SIG-M5 (cell line): ENCODE measurements around the gene FRMPD1.
"Not testable (repeated sequence)": the region's sequence is repeated elsewhere in the genome, so short reads cannot be mapped to it uniquely, and the experiment has no call there.

Experiments used
- DNase-seq: peaks from one replicate; lab custom pipeline; 2025; lab: John Stamatoyannopoulos, UW

The FRMPD1 gene

DNA sequence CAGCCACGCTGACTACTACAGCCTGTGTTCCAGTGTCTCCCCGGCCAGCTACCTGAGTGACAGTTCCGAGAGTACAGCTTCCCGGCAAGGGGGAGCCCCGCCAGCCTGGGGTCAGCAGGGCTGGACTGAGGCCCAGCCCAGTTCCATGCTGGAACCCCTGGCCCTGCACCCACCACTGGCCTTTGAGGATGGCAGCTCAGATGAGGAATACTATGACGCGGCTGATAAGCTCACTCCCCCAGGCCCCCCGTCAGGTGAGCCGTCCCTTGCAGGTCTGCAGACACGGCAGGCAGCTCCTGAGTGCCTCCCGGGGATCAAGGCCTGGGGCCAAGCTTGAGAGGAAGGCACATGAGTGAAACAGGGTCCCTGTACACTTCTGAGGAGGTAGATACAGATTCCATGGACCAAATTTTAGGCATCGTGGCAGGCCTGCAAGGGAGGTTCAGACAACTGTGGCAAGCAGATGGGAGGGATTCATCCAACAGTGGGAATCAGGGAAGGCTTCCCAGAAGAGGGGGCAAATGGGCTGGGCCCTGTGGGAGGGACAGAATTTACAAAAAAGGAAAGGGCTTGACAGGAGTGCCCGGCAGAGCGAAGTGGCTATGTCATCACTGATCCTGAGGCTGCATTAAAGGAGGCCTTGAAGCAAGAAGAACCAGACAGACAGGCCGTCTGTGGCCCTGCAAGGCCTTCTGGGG is 90.0 kb downstream of the FRMPD1 start:
- no peak for DNase-seq

DNA sequence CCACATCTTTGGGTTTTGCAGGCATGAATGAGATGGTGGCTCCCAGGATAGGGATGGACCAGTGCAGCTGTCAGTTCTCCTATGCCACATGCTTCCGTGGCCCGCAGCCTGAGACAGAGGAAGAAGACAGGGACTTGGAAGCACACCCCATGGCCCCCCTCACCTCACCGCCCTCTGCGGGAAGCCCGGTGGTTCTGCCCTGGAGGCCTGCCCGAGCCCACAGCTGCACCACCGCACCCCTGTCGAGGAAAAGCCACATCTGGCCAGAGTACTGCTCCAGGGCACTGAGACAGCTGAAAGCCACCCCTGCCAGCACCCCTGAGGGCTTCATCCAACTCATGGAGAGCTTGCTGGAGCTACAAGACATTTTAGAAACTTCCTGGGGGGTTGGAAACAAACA is 95.2 kb downstream of the FRMPD1 start:
- DNase-seq: no peak

DNA sequence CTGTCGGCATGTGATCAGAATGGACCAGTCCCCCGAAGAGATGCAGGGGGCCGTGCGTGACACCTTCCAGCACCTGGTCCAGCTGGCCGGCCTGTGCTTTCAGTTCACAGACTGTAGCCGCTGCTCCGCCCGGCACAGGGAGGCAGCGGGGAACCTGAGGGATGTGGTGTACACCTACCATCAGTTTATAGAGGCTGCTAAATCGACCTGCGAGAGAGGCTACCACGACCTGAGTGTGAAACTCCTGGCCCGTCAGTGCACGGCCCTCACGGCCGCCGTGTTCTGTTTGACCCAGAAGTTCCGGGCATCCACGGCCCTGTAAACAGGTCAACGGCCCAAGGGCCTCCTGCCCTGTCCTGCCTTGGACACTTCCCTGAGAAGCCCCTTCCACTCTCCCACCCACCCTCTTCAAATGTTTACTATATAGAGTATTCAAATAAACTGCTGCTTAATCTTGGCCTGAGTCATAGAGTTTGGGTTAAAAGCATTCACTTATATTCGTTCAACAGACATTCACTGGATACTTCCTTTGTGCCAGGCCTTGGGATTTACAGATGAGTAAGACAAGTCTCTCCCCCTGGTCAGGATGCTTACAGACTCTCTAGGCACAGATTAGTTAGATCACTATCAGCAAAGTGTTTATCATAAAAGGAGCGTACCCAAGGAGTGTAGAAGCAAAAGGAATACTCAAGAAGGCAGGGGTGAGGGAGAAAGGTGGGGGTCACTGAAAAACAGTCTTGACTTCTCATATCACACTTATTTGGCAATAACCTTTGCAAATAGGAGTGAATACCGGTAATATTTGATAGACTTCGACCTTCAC is 95.9 kb downstream of the FRMPD1 start:
- DNase-seq: no peak

DNA sequence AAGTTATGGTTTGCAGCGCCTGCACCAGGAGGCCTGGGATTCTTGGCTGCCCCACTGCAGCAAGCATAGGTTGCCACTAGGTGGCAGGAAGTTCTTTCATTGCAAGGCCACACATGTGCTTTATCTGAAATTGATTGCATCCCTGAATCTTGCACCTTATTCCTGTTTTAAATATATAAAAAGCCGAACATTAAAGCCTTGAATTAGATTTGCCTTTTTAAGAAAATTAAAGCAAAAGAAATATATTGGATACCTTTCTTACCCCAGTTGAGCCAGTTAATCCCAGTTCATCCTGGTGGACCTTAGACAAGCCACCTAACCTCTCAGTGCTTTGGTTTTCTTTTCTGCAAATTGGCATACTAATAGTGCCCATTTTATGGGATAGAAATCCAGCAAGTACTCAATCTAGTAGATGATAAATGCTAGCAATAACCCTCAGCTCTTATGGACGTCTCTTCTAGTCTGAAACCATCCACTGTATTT is 96.6 kb downstream of the FRMPD1 start:
- DNase-seq: no peak

DNA sequence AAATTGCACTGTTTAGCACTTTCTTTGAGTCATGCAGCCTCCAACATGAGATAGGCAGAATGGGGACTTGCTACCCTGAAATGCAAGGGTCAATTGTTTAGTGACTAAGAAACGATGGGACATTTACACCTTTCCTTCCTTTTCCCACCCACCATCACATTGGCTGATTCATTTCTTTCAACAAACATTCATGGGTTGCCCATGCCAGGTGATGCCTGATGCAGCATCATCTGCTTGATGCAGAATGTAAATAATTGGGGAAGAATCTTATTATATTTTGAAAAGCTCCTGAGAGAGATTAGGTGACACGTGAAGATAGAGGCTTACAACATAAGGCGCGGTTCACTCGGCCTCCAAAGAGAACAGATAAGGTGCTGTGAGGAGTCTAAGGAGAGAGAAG is 98.4 kb downstream of the FRMPD1 start:
- no peak for DNase-seq

DNA sequence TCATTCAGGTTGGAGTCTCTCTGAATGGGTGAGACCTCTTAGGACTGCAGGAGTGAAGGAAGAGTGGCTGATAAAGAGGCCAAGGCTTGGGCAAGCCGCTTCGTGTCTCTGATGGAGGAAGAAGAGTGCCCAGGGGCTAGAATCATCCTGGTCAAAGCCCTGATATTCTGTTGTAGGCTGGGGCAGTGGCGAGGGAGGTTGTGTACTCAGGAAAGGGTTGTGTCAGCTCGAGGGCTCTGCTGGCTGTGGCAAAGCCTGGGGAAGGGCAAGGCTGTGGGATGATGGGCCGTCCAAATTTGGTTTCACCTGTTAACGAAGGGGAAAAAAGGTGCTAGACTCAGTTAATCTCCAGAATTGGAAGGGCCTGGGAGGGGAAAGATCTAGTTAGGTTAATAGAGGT is 100.4 kb downstream of the FRMPD1 start:
- no peak for DNase-seq

DNA sequence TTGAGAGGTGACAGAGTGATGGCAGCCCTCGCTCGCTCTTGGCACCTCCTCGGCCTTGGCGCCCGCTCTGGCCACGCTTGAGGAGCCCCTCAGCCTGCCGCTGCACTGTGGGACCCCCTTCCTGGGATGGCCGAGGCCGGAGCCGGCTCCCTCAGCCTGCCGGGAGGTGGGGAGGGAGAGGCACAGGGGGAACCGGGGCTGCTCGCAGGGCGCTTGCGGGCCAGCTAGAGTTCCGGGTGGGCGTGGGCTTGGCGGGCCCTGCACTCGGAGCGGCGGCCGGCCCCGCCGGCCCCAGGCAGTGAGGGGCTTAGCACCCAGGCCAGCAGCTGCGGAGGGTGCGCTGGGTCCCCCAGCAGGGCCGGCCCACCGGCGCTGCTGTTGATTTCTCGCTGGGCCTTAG is 101.0 kb downstream of the FRMPD1 start:
- DNase-seq: not testable (repeated sequence)

DNA sequence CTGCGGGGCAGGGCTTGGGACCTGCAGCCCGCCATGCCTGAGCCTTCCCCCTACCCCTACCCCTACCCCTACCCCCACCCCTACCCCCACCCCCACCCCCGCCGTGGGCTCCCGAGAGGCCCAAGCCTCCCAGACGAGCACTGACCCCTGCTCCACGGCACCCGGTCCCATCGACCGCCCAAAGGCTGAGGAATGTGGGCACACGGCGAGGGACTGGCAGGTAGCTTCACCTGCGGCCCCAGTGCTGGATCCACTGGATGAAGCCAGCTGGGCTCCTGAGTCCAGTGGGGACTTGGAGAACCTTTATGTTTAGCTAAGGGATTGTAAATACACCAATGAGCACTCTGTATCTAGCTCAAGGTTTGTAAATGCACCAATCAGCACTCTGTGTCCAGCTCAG is 101.4 kb downstream of the FRMPD1 start:
- DNase-seq: not testable (repeated sequence)

DNA sequence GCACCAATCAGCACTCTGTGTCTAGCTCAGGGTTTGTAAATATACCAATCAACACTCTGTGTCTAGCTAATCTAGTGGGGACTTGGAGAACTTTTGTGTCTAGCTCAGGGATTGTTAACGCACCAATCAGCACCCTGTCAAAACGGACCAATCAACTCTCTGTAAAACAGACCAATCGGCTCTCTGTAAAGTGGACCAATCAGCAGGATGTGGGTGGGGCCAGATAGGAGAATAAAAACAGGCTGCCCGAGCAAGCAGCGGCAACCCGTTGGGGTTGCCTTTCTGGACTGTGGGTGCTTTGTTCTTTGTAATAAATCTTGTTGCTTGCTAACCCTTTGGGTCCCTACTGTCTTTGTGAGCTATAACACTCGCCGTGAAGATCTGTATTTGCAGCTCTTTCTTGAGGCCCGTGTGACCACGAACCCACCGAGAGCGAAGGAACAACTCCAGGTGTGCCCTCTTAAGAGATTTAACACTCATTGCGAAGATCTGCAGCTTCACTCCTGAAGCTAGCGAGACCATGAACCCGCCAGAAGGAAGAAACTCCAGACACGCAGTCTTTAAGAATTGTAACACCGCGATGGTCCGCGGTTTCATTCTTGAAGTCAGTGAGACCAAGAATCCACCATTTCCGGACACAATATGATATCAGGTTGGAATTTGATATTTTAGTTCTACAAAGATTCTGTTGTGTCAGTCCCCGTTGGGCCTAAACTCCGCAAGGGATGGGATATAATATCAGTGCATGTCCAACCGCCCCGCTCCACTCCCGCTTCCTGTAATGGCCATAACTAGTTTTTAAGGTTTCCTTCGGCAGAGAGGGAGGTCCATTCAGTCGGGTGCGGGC is 102.1 kb downstream of the FRMPD1 start:
- DNase-seq: no peak

DNA sequence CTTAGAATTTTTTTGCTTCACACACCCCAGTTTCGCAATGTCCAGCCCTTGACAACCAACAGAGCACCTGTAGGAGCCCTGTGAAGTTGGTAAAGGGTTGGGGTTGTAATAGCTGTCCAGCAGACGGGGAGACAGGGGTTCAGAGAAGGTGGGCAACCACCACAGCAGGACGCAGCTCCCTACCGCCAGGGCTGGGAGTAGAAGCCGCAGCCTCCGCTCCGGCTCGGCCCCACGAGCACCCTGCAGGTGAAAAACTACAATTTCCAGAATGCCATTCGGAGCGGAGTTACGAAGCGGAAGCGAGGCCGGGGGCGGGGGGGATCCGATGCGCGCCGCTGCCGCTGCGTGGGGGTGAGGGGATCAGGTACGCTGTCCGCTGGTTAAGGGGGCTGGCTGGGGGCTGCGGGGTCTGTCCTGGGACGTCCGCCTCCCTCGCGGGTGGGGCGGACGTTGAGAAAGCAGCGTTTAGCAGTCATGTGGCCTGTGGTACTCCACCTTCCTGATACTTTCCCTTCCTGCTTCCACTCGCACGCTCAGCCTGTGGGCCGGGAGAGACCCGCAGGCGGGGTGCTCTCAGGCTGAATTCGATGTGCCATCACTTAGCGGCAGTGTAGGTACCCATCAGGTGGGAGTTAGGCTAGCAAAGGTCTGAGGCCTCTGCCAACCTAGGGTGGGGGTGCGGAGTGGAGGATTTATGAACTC is 102.9 kb downstream of the FRMPD1 start, which contains the start of gene TRMT10B:
TRMT10B (plus strand) TSS at position 317 of the 702 bp plus-strand sequence. CDS start 8,127 bp downstream, outside the sequence.
- DNase-seq: peak; percentile 3

DNA sequence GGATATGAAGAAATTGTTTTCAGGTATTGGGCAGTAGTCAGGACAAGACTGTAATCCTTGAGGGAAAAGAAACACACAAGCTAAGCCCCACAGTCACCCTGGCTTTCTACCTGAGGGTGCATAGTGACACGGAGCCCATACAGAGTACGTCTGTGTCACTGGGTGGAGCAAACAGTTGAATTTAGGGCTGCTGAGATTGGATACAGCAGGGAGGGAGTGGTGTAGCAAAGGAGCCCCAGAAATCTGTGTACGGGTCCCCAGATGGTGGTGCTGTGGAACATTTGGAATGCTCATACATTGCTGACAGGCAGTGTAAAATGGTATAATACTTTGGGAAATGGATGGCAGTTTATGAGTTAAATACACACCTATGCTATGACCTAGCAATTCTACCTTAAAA is 108.0 kb downstream of the FRMPD1 start:
- no peak for DNase-seq

DNA sequence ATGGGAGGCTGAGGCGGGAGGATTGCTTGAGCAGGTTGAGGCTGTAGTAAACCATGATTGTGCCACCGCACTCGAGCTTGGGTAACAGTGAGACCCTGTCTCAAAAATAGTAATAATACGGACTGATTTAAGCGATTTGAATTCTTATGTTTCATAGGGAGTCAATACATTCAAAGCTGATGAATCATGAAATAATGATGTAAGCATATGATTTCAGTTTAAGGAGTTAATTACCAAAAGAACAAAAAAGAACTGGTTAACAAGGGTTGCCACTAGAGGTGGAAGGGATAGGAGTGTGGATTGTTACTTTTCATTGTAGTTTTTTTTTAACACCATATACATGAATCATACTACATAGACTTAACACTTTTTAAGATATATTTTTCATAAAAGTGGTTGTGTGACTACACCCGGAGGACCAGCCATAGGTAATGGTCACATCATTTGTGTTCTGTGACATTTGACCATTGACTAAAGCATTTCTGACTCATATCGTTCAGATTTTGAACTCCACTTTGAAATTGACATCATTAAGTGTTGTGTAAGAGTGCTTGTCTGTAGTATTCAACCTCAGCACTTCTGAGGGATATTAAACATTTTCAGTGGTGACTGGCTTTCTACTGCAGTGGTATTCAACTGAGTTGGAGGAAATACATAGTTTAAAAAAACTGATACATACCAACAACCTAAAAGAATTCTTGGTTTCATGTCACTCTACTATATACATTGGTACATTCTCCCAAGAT is 109.8 kb downstream of the FRMPD1 start:
- DNase-seq: no peak

DNA sequence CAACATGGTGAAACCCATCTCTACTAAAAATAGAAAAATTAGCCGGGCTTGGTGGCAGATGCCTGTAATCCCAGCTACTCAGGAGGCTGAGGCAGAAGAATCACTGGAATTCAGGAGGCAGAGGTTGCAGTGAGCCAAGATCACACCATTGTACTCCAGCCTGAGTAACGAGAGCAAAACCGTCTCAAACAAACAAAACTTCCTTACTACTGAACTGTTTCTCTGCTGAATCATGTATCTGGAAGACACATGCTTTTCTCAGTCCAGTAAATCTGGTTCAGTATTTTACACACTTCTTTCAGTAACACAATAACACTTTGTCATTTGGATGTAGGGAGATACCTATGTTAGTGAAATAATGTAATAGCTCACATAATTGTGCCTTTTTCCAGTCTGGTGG is 110.8 kb downstream of the FRMPD1 start:
- no peak for DNase-seq

DNA sequence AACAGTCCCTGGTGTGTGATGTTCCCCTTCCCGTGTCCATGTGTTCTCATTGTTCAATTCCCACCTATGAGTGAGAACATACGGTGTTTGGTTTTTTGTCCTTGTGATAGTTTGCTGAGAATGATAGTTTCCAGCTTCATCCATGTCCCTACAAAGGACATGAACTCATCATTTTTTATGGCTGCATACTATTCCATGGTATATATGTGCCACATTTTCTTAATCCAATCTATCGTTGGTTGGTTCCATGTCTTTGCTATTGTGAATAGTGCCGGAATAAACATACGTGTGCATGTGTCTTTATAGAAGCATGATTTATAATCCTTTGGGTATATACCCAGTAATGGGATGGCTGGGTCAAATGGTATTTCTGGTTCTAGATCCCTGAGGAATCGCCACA is 114.5 kb downstream of the FRMPD1 start:
- DNase-seq: not testable (repeated sequence)

DNA sequence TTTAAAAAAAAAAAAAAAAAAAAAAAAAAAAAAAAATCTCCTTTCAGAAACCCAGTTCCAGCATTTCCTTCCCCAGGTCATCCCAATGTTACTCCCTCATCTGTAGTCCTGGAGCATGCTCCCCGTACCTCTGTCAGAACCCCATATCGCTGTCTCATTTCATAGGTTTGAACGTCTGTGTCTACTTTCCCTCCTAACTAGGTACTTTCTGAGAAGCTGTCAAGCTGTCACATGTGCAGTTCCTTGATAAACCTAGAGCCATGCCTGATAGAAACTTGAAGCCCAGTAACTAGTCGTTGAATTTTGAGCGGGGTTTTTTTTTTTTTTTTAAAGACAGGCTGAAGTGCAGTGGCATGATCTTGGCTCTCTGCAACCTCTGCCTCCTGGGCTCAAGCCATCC is 118.6 kb downstream of the FRMPD1 start:
- DNase-seq: no peak

DNA sequence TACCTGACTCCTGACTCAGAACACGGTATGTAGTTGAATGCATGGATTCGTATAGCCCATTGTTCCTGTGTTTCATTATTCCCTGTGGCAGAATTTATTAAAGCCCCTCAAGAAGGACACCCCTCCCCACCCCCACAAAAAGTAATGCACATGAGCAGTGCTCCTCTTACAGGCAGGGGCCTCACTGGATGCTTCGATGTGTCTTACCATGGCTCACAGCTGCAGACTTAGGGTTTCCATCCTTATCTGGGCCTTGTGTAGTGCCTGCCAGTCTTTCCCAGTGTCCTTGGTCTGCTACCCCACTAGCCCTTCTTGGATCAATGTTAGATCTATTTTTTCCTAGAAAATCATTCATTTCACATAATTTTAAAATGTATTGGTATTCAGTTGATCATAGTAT is 119.2 kb downstream of the FRMPD1 start:
- no peak for DNase-seq

DNA sequence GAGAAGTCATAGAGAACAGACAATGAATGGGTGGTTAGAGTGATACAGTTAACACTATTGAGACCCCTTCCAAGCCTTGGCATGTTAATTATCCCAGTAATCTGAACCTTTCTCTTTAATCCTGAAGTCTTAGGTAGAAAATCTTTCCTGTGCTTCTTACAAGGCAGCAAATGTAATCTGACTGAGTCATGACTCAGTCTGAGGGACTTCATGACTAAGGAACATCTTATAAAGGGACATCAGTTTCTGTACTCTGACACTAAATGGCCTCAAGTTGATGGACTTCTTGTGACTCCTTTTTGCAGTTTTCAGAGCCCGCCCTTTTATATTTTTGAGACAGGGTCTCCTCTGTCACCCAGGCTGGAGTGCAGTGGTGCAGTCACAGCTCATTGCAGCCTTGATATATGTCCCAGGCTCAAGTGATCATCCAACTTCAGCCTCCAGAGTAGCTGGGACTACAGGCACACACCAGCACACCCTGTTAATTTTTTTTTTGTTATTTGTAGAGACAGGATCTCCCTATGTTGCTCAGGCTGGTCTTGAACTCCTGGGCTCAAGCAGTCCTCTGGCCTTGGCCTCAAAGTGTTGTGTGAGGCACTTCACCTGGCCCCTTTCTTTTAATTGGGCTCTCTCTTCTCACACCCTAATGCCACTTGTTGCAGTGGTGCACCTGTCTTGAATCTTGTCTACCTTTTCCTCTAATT is 124.6 kb downstream of the FRMPD1 start:
- no peak for DNase-seq

DNA sequence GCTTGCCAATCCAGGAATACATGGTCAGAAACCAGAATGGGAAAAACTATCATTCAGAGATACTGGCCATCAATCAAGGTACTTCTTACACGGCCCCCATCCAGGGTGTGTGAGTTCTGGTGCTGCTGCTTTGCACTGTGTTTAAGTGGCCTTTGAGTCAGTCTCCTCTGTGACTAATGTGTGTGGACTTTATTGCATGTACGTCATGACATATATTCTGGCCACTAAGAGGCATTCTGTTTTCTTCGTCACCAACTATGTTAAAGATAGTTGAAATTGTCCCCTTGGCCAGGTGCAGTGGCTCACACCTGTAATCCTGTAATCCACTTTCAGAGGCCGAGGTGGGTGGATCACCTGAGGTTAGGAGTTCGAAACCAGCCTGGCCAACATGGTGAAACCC is 125.6 kb downstream of the FRMPD1 start:
- DNase-seq: no peak

DNA sequence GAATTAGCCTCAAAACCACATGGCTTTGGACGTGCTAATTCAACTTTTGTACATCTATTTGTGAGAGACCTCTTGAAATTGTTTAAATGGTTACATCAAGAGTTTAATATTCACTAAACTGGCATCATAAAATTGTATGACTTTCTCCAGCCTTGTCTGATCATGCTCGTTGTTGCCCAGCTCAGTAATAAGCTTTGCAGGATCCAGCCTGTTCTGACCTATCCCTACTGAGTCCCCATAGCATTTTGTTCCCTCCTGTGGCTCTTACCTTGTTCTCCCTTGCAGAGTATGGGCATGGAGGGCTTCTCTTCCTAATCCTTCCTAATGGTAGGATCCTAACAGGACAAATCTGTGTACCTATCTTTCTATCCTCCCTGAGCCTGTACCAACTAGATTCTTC is 127.8 kb downstream of the FRMPD1 start:
- no peak for DNase-seq

DNA sequence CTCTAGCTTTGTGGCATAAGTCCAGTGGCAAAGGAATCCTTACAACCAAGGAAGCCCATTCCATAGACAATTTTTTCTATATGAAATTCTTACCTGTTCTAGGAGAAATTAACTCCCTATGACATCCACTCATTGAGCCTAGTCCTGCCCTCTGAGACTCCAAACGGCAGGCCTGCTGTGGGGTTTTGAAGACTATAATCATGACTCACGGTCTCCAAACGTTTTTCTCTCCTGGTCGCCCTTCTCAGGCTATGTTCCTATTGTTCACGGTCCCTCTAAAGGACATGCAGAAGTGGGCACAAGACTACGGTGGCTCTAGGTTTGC is 133.5 kb downstream of the FRMPD1 start:
- DNase-seq: no peak
